GM15510 (cell line): ENCODE data around the gene C7orf33.

Experiments
- POLR2A ChIP-seq: IDR thresholded peaks from 3 replicates; pipeline ENCODE4 v1.6.1; 2011; ENCODE audit warnings: borderline replicate concordance; ENCODE audit not compliant: insufficient read length; ENCODE audit errors: extremely low read depth

The C7orf33 gene

GRCh38 chr7:148575640-148576411, 14.7 kb upstream of the C7orf33 start:
- no peak for TF ChIP-seq POLR2A

GRCh38 chr7:148579366-148579765, 11.2 kb upstream of the C7orf33 start:
- no peak for TF ChIP-seq POLR2A

- no peak for TF ChIP-seq POLR2A
These were observed 10.1 kb upstream of the C7orf33 start for GRCh38 chr7:148580446-148580845.

GRCh38 chr7:148581624-148582023, 8.9 kb upstream of the C7orf33 start:
- no peak for TF ChIP-seq POLR2A

GRCh38 chr7:148584154-148584827, 6.3 kb upstream of the C7orf33 start:
- no peak for TF ChIP-seq POLR2A

- TF ChIP-seq POLR2A, result no peak
These were observed 5.2 kb upstream of the C7orf33 start for GRCh38 chr7:148585399-148585798.

GRCh38 chr7:148587076-148587475, 3.5 kb upstream of the C7orf33 start:
- TF ChIP-seq POLR2A, result no peak

GRCh38 chr7:148588168-148588567, 2.4 kb upstream of the C7orf33 start:
- no peak for TF ChIP-seq POLR2A

GRCh38 chr7:148588670-148589131, 1.9 kb upstream of the C7orf33 start:
- no peak for TF ChIP-seq POLR2A

- TF ChIP-seq POLR2A, result no peak
These were observed 926 bp upstream of the C7orf33 start for GRCh38 chr7:148589640-148590039.

- TF ChIP-seq POLR2A, result no peak
These were observed 7.8 kb downstream of the C7orf33 start for GRCh38 chr7:148598351-148598750.

GRCh38 chr7:148605350-148605749, 14.8 kb downstream of the C7orf33 start:
- no peak for TF ChIP-seq POLR2A

- TF ChIP-seq POLR2A, result no peak
These were observed 16.6 kb downstream of the C7orf33 start for GRCh38 chr7:148607151-148607661.

GRCh38 chr7:148609045-148609725, 18.6 kb downstream of the C7orf33 start:
- TF ChIP-seq POLR2A, result no peak

GRCh38 chr7:148611692-148612091, 21.1 kb downstream of the C7orf33 start:
- no peak for TF ChIP-seq POLR2A
